Measurements from ENCODE around the gene AFAP1L2. TPM values are rescaled to one million over a fixed set of nuclear protein-coding genes. Genes with fewer than 3 reads are reported as not detected.

Gene AFAP1L2
- total and polyA plus RNA-seq, 2 donors (not counting 1 experiment from before 2014, with no cell fraction given), result 4.7 to 4.9 TPM

DNA sequence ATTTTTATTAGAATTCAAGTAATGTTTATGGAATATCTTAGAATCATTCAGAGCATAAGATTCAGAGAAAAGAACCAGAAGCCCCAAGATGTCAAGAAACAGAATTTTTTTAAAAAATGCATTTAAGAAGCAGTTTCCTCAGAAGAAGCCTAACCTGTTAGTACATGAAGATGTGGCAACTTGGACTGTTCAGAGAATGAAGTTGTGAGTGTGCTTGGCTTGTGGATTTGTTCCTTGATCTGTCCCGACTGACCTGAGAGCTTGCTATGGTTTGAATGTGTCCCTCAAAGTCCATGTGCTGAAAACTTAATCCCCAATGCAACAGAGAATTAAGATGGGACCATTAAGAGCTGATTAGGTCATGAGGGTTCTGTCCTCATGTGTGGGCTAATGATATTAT is 13.8 kb upstream of the AFAP1L2 start:
- Histone ChIP-seq H4K20me1 (ENCODE audit: control insufficient read depth, insufficient read depth, low read length, poor library complexity, severe bottlenecking) (no peaks in the 10 kb centered on the region), H3K27ac (ENCODE audit: low read length in 2 of 2) (no peak overlapping the region), H3K4me2 (replicated peaks; ENCODE audit: low read depth, low read length, poor library complexity, severe bottlenecking) (no peak overlapping the region), H3K79me2 (ENCODE audit: control insufficient read depth, insufficient read depth, low read length) (no peaks in the 10 kb centered on the region), H3K9ac (ENCODE audit: low read length) (no peak overlapping the region), H3K9me3 (ENCODE audit: control extremely low read depth in 1 of 3, control insufficient read depth in 2 of 3, insufficient read depth in 1 of 3, low read length in 2 of 3) (no peaks in the 10 kb centered on the region), H3K27me3 (replicated peaks in 1 of 4; ENCODE audit: control extremely low read depth in 1 of 4, control insufficient read depth in 3 of 4, insufficient read depth in 4 of 4, low read length in 3 of 4) (peaks cover 0 to 7% (median 0%) of the 10 kb centered on the region in 4 experiments), H2AFZ (ENCODE audit: insufficient read depth, low read depth, low read length, poor library complexity, severe bottlenecking) (no peak overlapping the region), H3K4me1 (ENCODE audit: control insufficient read depth in 2 of 2, insufficient read depth in 2 of 2, low read length in 2 of 2) (no peaks in the 10 kb centered on the region), H3K4me3 (ENCODE audit: control extremely low read depth in 1 of 5, extremely low read depth in 1 of 5, insufficient read depth in 1 of 5, low read depth in 2 of 5, low read length in 4 of 5) (no peak overlapping the region), H3K36me3 (replicated peaks in 1 of 2; ENCODE audit: control extremely low read depth in 1 of 2, control insufficient read depth in 1 of 2, extremely low read depth in 1 of 2, insufficient read depth in 2 of 2, low read length in 1 of 2) (no peaks in the 10 kb centered on the region)
- ATAC-seq (ENCODE audit: low read depth), result no peak
- POLR2A ChIA-PET, result no interaction called here
- Mint-ChIP-seq H3K27ac (no peak overlapping the region), H3K4me1 (peaks cover 2% of the 10 kb centered on the region), H3K27me3 (peaks cover 30% of the 10 kb centered on the region), H3K9me3 (ENCODE audit: insufficient read depth) (no peaks in the 10 kb centered on the region), H3K4me3 (no peak overlapping the region)
- no peak for TF ChIP-seq EZH2 (IDR thresholded peaks at IDR 0.05; ENCODE audit: borderline replicate concordance, insufficient read depth, low read depth, low read length, poor library complexity, severe bottlenecking)
- TF ChIP-seq, protein P1, sequence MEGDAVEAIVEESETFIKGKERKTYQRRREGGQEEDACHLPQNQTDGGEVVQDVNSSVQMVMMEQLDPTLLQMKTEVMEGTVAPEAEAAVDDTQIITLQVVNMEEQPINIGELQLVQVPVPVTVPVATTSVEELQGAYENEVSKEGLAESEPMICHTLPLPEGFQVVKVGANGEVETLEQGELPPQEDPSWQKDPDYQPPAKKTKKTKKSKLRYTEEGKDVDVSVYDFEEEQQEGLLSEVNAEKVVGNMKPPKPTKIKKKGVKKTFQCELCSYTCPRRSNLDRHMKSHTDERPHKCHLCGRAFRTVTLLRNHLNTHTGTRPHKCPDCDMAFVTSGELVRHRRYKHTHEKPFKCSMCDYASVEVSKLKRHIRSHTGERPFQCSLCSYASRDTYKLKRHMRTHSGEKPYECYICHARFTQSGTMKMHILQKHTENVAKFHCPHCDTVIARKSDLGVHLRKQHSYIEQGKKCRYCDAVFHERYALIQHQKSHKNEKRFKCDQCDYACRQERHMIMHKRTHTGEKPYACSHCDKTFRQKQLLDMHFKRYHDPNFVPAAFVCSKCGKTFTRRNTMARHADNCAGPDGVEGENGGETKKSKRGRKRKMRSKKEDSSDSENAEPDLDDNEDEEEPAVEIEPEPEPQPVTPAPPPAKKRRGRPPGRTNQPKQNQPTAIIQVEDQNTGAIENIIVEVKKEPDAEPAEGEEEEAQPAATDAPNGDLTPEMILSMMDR (IDR thresholded peaks at IDR 0.05), result no peak
- WGBS (ENCODE audit: insufficient coverage), result 80% methylated on average over 1 of the region's 1 CpG
- intact Hi-C loops (cut with micrococcal nuclease), result no loop called here
- CTCF ChIA-PET, result no interaction called here
- no peak for DNase-seq

DNA sequence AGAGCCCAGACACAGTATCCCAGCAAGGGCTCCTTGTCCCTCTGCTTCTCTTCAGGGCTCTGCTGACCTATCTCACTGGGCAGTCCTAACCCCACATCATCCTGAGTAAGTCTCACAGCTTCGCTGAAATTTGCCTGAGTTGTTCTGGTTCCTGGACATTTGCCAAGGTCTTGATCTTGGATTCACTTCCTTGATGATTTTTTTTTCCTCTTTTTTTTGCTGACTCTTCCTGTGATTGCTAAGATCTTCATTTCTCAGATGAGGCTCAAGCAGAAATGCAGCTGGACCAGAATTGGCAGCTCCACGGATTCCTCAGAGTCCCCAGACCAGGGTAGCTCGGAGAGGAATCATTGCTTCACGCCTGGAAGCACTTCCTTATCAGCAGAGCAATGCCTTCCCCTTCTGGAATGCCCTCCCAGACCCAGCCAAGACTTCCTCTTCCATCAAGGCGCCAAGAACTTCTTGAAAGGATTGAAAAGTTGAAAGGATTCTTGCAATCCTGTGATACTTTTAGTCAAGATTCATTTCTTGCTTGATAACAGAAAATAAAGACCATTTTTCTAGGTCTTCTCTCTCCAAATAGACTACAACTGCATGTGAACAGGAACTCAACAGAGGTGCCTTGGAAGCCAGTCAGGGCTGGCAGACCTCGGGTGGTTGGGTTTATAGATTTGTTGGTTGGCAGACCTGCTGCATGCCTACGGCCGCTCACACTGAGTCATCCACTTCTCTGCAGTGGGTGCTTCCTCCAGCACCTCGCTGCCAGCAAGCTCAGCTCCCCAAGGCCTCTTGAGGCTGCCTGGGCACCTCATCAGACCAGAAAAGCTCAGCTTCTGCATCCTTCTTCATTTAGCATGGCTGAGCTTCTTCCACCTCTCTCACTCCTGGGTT is 8.8 kb upstream of the AFAP1L2 start:
- POLR2A ChIA-PET, result no interaction called here
- no peak overlapping the region for H3K4me2 ChIP-seq (replicated peaks; ENCODE audit: low read depth, low read length, poor library complexity, severe bottlenecking)
- no peaks in the 10 kb centered on the region for H3K4me1 Mint-ChIP-seq
- no peak overlapping the region for H3K27ac ChIP-seq (ENCODE audit: low read length in 2 of 2)
- no peaks in the 10 kb centered on the region for H3K4me1 ChIP-seq (ENCODE audit: control insufficient read depth in 2 of 2, insufficient read depth in 2 of 2, low read length in 2 of 2)
- intact Hi-C loops (cut with micrococcal nuclease), result no loop called here
- no peaks in the 10 kb centered on the region for H3K79me2 ChIP-seq (ENCODE audit: control insufficient read depth, insufficient read depth, low read length)
- DNase-seq (no peak), ATAC-seq (ENCODE audit: low read depth) (no peak)
- H3K27ac Mint-ChIP-seq, result no peak overlapping the region
- no peak overlapping the region for H2AFZ ChIP-seq (ENCODE audit: insufficient read depth, low read depth, low read length, poor library complexity, severe bottlenecking)
- H3K9me3 Mint-ChIP-seq (ENCODE audit: insufficient read depth), result no peaks in the 10 kb centered on the region
- H3K4me3 Mint-ChIP-seq, result no peak overlapping the region
- no peaks in the 10 kb centered on the region for H3K9me3 ChIP-seq (ENCODE audit: control extremely low read depth in 1 of 3, control insufficient read depth in 2 of 3, insufficient read depth in 1 of 3, low read length in 2 of 3)
- H3K27me3 Mint-ChIP-seq, result peaks cover 37% of the 10 kb centered on the region
- peaks cover 0 to 19% (median 0%) of the 10 kb centered on the region in 4 experiments for H3K27me3 ChIP-seq (replicated peaks in 1 of 4; ENCODE audit: control extremely low read depth in 1 of 4, control insufficient read depth in 3 of 4, insufficient read depth in 4 of 4, low read length in 3 of 4)
- CTCF ChIA-PET, result no interaction called here
- H3K4me3 ChIP-seq (ENCODE audit: control extremely low read depth in 1 of 5, extremely low read depth in 1 of 5, insufficient read depth in 1 of 5, low read depth in 2 of 5, low read length in 4 of 5), result no peak overlapping the region
- no peaks in the 10 kb centered on the region for H4K20me1 ChIP-seq (ENCODE audit: control insufficient read depth, insufficient read depth, low read length, poor library complexity, severe bottlenecking)
- 9% methylated on average over 7 of the region's 9 CpGs for WGBS (ENCODE audit: insufficient coverage)
- no peak overlapping the region for H3K9ac ChIP-seq (ENCODE audit: low read length)
- no peak for TF ChIP-seq EZH2 (IDR thresholded peaks at IDR 0.05; ENCODE audit: borderline replicate concordance, insufficient read depth, low read depth, low read length, poor library complexity, severe bottlenecking)
- TF ChIP-seq, protein P1 (IDR thresholded peaks at IDR 0.05), result no peak
- H3K36me3 ChIP-seq (replicated peaks in 1 of 2; ENCODE audit: control extremely low read depth in 1 of 2, control insufficient read depth in 1 of 2, extremely low read depth in 1 of 2, insufficient read depth in 2 of 2, low read length in 1 of 2), result no peaks in the 10 kb centered on the region
